Caco-2 (cell line): ENCODE measurements around the gene BIN2. TPM values are rescaled to one million over a fixed set of nuclear protein-coding genes. Genes with fewer than 3 reads are reported as not detected.

Experiments
- BruUV-seq: library from RNA; stranded (reverse); fragments of 400-500 nt; replicated peaks from 2 replicates; lab custom pipeline; 2021; lab: Mats Ljungman, UMichigan
- CTCF ChIA-PET: fragments of 300-600 bp; sonication (Branson Sonifier 250); formaldehyde crosslinking; loops from one replicate; lab custom pipeline; 2022; ENCODE audit warnings: antibody characterized with exemption; lab: Charles Lee
- POLR2A ChIA-PET: fragments of 300-600 bp; sonication (Branson Sonifier 250); formaldehyde crosslinking; loops from one replicate; lab custom pipeline; 2022; ENCODE audit warnings: antibody characterized with exemption; lab: Charles Lee
- DNase-seq, 2 experiments: peaks; one replicate each; pipeline versions ENCODE4 v3.0.0 to v3.0.0-alpha.2; 2020 to 2022
- H3K27me3 ChIP-seq: replicated peaks from 2 replicates; pipeline ENCODE4 v1.6.0; 2011; ENCODE audit warnings: low read length; ENCODE audit not compliant: control insufficient read depth, insufficient read depth
- H3K36me3 ChIP-seq: 2 replicates; pipeline ENCODE4 v1.5.1; 2011; ENCODE audit warnings: low read length; ENCODE audit not compliant: control insufficient read depth, insufficient read depth
- H3K4me1 ChIP-seq: fragments of 250-450 bp; sonication (Bioruptor Pico); 2 replicates; pipeline ENCODE4 v1.5.1; 2020; ENCODE audit warnings: mild to moderate bottlenecking
- H3K4me3 ChIP-seq: 2 replicates; pipeline ENCODE4 v1.5.1; 2011; ENCODE audit warnings: low read depth, mild to moderate bottlenecking, control low read depth, low read length
- H3K9me3 ChIP-seq: fragments of 250-450 bp; sonication (Bioruptor Pico); 2 replicates; pipeline ENCODE4 v1.5.1; 2020; ENCODE audit warnings: mild to moderate bottlenecking, moderate library complexity
- H3K27ac Mint-ChIP-seq: one replicate; pipeline ENCODE4 v1.8.0; 2022; ENCODE audit warnings: mixed read lengths; ENCODE audit not compliant: unreplicated experiment
- H3K27me3 Mint-ChIP-seq: one replicate; pipeline ENCODE4 v1.8.0; 2022; ENCODE audit warnings: mixed read lengths; ENCODE audit not compliant: insufficient read depth, unreplicated experiment
- H3K36me3 Mint-ChIP-seq: one replicate; pipeline ENCODE4 v1.8.0; 2022; ENCODE audit warnings: mild to moderate bottlenecking, mixed read lengths; ENCODE audit not compliant: insufficient read depth, unreplicated experiment
- H3K4me1 Mint-ChIP-seq: one replicate; pipeline ENCODE4 v1.8.0; 2022; ENCODE audit warnings: low read depth, mixed read lengths; ENCODE audit not compliant: unreplicated experiment
- H3K4me3 Mint-ChIP-seq: one replicate; pipeline ENCODE4 v1.8.0; 2022; ENCODE audit warnings: mild to moderate bottlenecking, moderate library complexity, mixed read lengths; ENCODE audit not compliant: unreplicated experiment
- H3K9me3 Mint-ChIP-seq: one replicate; pipeline ENCODE4 v1.8.0; 2022; ENCODE audit warnings: mixed read lengths; ENCODE audit not compliant: unreplicated experiment
- CTCF ChIP-seq, 2 experiments: fragments of 200-600 bp in 1 of 2; IDR thresholded peaks; 1 replicate in 1 of 2; 2 replicates in 1 of 2; pipeline versions ENCODE4 v1.5.1 to v1.8.0; 2011 to 2022; ENCODE audit warnings: antibody characterized with exemption in 1 of 2, control low read depth in 1 of 2, inconsistent platforms in 1 of 2, low read depth in 1 of 2, low read length in 1 of 2, mild to moderate bottlenecking in 1 of 2, moderate library complexity in 1 of 2; ENCODE audit not compliant: insufficient read depth in 1 of 2, severe bottlenecking in 1 of 2, unreplicated experiment in 1 of 2
- intact Hi-C: fragments of 100-400 bp; cut with micrococcal nuclease; formaldehyde crosslinking; loops from one replicate; pipeline ENCODE4 v1.10.0; 2022; ENCODE audit not compliant: unreplicated experiment
- total RNA-seq: library from RNA; stranded (reverse); gene quantifications from 2 replicates; pipeline ENCODE4 v1.2.3, GENCODE V29; 2022

The BIN2 gene
- total RNA-seq, 1 experiment from 2014 or later: 0.18 TPM

- peak overlapping the region; percentile 87 for H3K4me3 Mint-ChIP-seq
- Histone ChIP-seq H3K4me1 (peaks cover 22% of the 10 kb centered on the region), H3K4me3 (peak overlapping the region; percentile 85), H3K36me3 (no peaks in the 10 kb centered on the region), H3K27me3 (no peaks in the 10 kb centered on the region), H3K9me3 (no peaks in the 10 kb centered on the region)
- CTCF ChIA-PET: interaction anchor here (0.6 to 2.7 kb wide), 8 partner anchors 18 to 446 kb away, joined by 3 to 104 read pairs (median 4); partner anchors contain the start of genes DAZAP2 and POU6F1
- DNase-seq: no peak
- BruUV-seq: no TSS peak
- peaks cover 16% of the 10 kb centered on the region for H3K4me1 Mint-ChIP-seq
- intact Hi-C loops: loop anchor here (2.0 kb wide), 1 partner anchor 50 kb away; no protein-coding TSS in a partner anchor
- no peaks in the 10 kb centered on the region for H3K27me3 Mint-ChIP-seq
- H3K36me3 Mint-ChIP-seq: peaks cover 37% of the 10 kb centered on the region
- H3K27ac Mint-ChIP-seq: peak overlapping the region; percentile 99
- no peaks in the 10 kb centered on the region for H3K9me3 Mint-ChIP-seq
- no peak for TF ChIP-seq CTCF (IDR thresholded peaks at IDR 0.05; ENCODE audit: insufficient read depth in 1 of 2, low read depth in 1 of 2, low read length in 1 of 2, severe bottlenecking in 1 of 2, unreplicated experiment in 1 of 2)
- POLR2A ChIA-PET: interaction anchor here (0.6 to 3.0 kb wide), 11 partner anchors 21 to 235 kb away, joined by 3 to 51 read pairs (median 4); partner anchors contain the start of genes CSRNP2 and DAZAP2
Measured at GRCh38 chr12:51270951-51271518, 52.9 kb downstream of the BIN2 start.

GRCh38 chr12:51270067-51270950, 53.7 kb downstream of the BIN2 start, which contains the start of gene SMAGP:
Gene SMAGP (minus strand): TSS chr12:51270415. CDS start chr12:51269278, 1,137 bp downstream.
- peaks cover 44% of the 10 kb centered on the region for H3K36me3 Mint-ChIP-seq
- no peaks in the 10 kb centered on the region for H3K9me3 ChIP-seq
- no peaks in the 10 kb centered on the region for H3K27me3 Mint-ChIP-seq
- BruUV-seq: TSS peak; percentile 80
- no peaks in the 10 kb centered on the region for H3K36me3 ChIP-seq
- H3K4me1 ChIP-seq: peaks cover 21% of the 10 kb centered on the region
- intact Hi-C loops: loop anchor here (2.0 kb wide), 1 partner anchor 50 kb away; no protein-coding TSS in a partner anchor
- peak; percentile 1 to 12 for TF ChIP-seq CTCF (IDR thresholded peaks at IDR 0.05; ENCODE audit: insufficient read depth in 1 of 2, low read depth in 1 of 2, low read length in 1 of 2, severe bottlenecking in 1 of 2, unreplicated experiment in 1 of 2)
- H3K4me1 Mint-ChIP-seq: peaks cover 19% of the 10 kb centered on the region
- H3K4me3 Mint-ChIP-seq: peak within 1 kb of the TSS; percentile 87
- DNase-seq: peak; percentile 94 to 99
- peak within 1 kb of the TSS; percentile 99 for H3K27ac Mint-ChIP-seq
- no peaks in the 10 kb centered on the region for H3K27me3 ChIP-seq
- peak within 1 kb of the TSS; percentile 85 for H3K4me3 ChIP-seq
- H3K9me3 Mint-ChIP-seq: no peaks in the 10 kb centered on the region
- ChIA-PET CTCF (interaction anchor here (0.6 to 2.7 kb wide), 12 partner anchors 17 to 505 kb away, joined by 3 to 104 read pairs (median 4); partner anchors contain the start of genes DAZAP2 and POU6F1), POLR2A (interaction anchor here (0.6 to 3.0 kb wide), 17 partner anchors 22 to 329 kb away, joined by 3 to 51 read pairs (median 4); partner anchors contain the start of genes CSRNP2, DAZAP2, LETMD1 and POU6F1)
